Measurements from ENCODE around the gene MCTP1.

MCTP1 gene

GRCh38 chr5:94698197-94698596 is 586.7 kb downstream of the MCTP1 start:
- DNase-seq (ENCODE audit: low read depth): no peak

- no peak for DNase-seq (ENCODE audit: low read depth)
Observed at GRCh38 chr5:94694671-94695070, 590.2 kb downstream of the MCTP1 start.

- no peak for DNase-seq (ENCODE audit: low read depth)
Observed at GRCh38 chr5:94693845-94694370, 591.0 kb downstream of the MCTP1 start.

- DNase-seq (ENCODE audit: low read depth): no peak
Observed at GRCh38 chr5:94693043-94693822, 591.7 kb downstream of the MCTP1 start.

GRCh38 chr5:94692581-94692980 is 592.3 kb downstream of the MCTP1 start:
- no peak for DNase-seq (ENCODE audit: low read depth)

- DNase-seq (ENCODE audit: low read depth): no peak
Observed at GRCh38 chr5:94691949-94692348, 592.9 kb downstream of the MCTP1 start.

GRCh38 chr5:94691291-94691690 is 593.6 kb downstream of the MCTP1 start:
- no peak for DNase-seq (ENCODE audit: low read depth)

- DNase-seq (ENCODE audit: low read depth): no peak
Observed at GRCh38 chr5:94690778-94691177, 594.1 kb downstream of the MCTP1 start.

GRCh38 chr5:94689908-94690307 is 595.0 kb downstream of the MCTP1 start:
- no peak for DNase-seq (ENCODE audit: low read depth)

- no peak for DNase-seq (ENCODE audit: low read depth)
Observed at GRCh38 chr5:94682814-94683520, 601.9 kb downstream of the MCTP1 start.

GRCh38 chr5:94675965-94676618 is 608.8 kb downstream of the MCTP1 start:
- DNase-seq (ENCODE audit: low read depth): no peak

GRCh38 chr5:94674490-94675382 is 610.2 kb downstream of the MCTP1 start:
- no peak for DNase-seq (ENCODE audit: low read depth)

- no peak for DNase-seq (ENCODE audit: low read depth)
Observed at GRCh38 chr5:94672746-94673145, 612.1 kb downstream of the MCTP1 start.

GRCh38 chr5:94670726-94671125 is 614.2 kb downstream of the MCTP1 start:
- DNase-seq (ENCODE audit: low read depth): no peak

- no peak for DNase-seq (ENCODE audit: low read depth)
Observed at GRCh38 chr5:94667937-94668336, 617.0 kb downstream of the MCTP1 start.

- DNase-seq (ENCODE audit: low read depth): no peak
Observed at GRCh38 chr5:94661086-94661485, 623.8 kb downstream of the MCTP1 start.

GRCh38 chr5:94660506-94660905 is 624.4 kb downstream of the MCTP1 start:
- DNase-seq (ENCODE audit: low read depth): no peak

GRCh38 chr5:94658272-94658671 is 626.6 kb downstream of the MCTP1 start:
- no peak for DNase-seq (ENCODE audit: low read depth)
